Spleen (tissue), 11 donors: ENCODE results near the gene BTD. TPM values are rescaled to one million over a fixed set of nuclear protein-coding genes. Genes with fewer than 3 reads are reported as not detected.

Experiments used
- DNase-seq: peaks from one replicate; pipeline ENCODE4 v3.0.0-alpha.2; 2020
- H3K27ac ChIP-seq, 8 donors: fragments of 200-600 bp; sonication (generic) in 7 of 8; 1 replicate in 4 of 8; 2 replicates in 4 of 8; pipeline versions ENCODE4 v1.5.0 to v1.8.0; 2016 to 2021; ENCODE audit warnings: inconsistent platforms in 4 of 8, mild to moderate bottlenecking in 4 of 8, moderate library complexity in 1 of 8
- H3K27me3 ChIP-seq, 7 donors: fragments of 200-600 bp; sonication (generic) in 6 of 7; replicated peaks in 1 of 7; 1 replicate in 4 of 7; 2 replicates in 3 of 7; pipeline versions ENCODE4 v1.5.0 to v1.8.0; 2016 to 2021; ENCODE audit warnings: inconsistent platforms in 3 of 7, mild to moderate bottlenecking in 1 of 7
- H3K36me3 ChIP-seq, 6 donors: fragments of 200-600 bp; sonication (generic) in 5 of 6; 1 replicate in 4 of 6; 2 replicates in 2 of 6; pipeline versions ENCODE4 v1.5.0 to v1.8.0; 2016 to 2021; ENCODE audit warnings: inconsistent platforms in 2 of 6
- H3K4me1 ChIP-seq, 6 donors: fragments of 200-600 bp; sonication (generic) in 5 of 6; 1 replicate in 3 of 6; 2 replicates in 3 of 6; pipeline versions ENCODE4 v1.5.0 to v1.8.0; 2016 to 2021; ENCODE audit warnings: inconsistent platforms in 3 of 6
- H3K4me3 ChIP-seq, 8 donors: fragments of 200-600 bp; sonication (generic) in 7 of 8; 1 replicate in 4 of 8; 2 replicates in 4 of 8; pipeline versions ENCODE4 v1.5.0 to v1.8.0; 2016 to 2021; ENCODE audit warnings: inconsistent platforms in 4 of 8, mild to moderate bottlenecking in 4 of 8, moderate library complexity in 2 of 8
- H3K9me3 ChIP-seq, 8 donors: fragments of 200-600 bp; sonication (generic) in 7 of 8; 1 replicate in 4 of 8; 2 replicates in 4 of 8; pipeline versions ENCODE4 v1.5.0 to v1.8.0; 2016 to 2021; ENCODE audit warnings: inconsistent platforms in 4 of 8
- CTCF ChIP-seq, 11 experiments: fragments of 200-600 bp in 7 of 11; fragments of 450-650 bp in 4 of 11; sonication (generic) in 4 of 11; IDR thresholded peaks in 8 of 11; conservative IDR thresholded peaks in 3 of 11; 1 replicate in 7 of 11; 2 replicates in 4 of 11; pipeline versions ENCODE4 v1.4.0 to v1.8.0; 2016 to 2021; ENCODE audit warnings: antibody characterized with exemption in 11 of 11, inconsistent platforms in 4 of 11, mild to moderate bottlenecking in 1 of 11
- POLR2A ChIP-seq, 3 donors: fragments of 450-650 bp; IDR thresholded peaks; one replicate each; pipeline ENCODE4 v1.5.1; 2017; ENCODE audit warnings: antibody characterized with exemption in 3 of 3, mild to moderate bottlenecking in 1 of 3
- POLR2AphosphoS5 ChIP-seq, 3 donors: sonication (generic); formaldehyde crosslinking; IDR thresholded peaks; one replicate each; pipeline ENCODE4 v1.5.1; 2017; ENCODE audit warnings: antibody characterized with exemption in 3 of 3
- WGBS, 5 donors: extraction: QIAGEN DNeasy Blood & Tissue Kit in 3 of 5; methylation state at CpG; one replicate each; pipeline versions ENCODE4 v1.1.5 to v1.1.7; 2013 to 2018; 5-methylcytosine and 5-hydroxymethylcytosine counted together
- intact Hi-C: fragments of 100-400 bp; cut with DNase I; formaldehyde crosslinking; loops from one replicate; pipeline ENCODE4 v1.15.0; 2023; ENCODE audit warnings: low total_unique reads
- polyA plus RNA-seq, 3 donors: library from polyadenylated mRNA; stranded (reverse); fragments of 200-250 nt; gene quantifications; one replicate each; pipeline ENCODE4 v1.2.1, GENCODE V29; 2013
- total RNA-seq, 7 donors: library from RNA; depleted of rRNA in 3 of 7; stranded (reverse); fragments of >200 nt in 3 of 7; fragmentation: NEBNext Ultra II Directional in 4 of 7; extraction: Animal tissue kit (Norgen Biotek cat#: 25700) in 4 of 7; gene quantifications; one replicate each; pipeline versions ENCODE4 v1.1.0 to v1.2.1, GENCODE V29; 2016 to 2021
- donor health status: healthy with polysubstance abuse.
- donor health status: DM: no; HTN: no; CAD: no; lungs with moderate emphysema.
- donor health status: DM: no; HTN: no; CAD: no.
- donor health status: Bipolar disorder and iron deficiency.
- donor health status: healthy.
- donor health status: DM: no; HTN: no; CAD: no.
- donor health status: DM: yes; HTN: yes; CAD: no.

Gene BTD
- total and polyA plus RNA-seq, 10 donors: 3.9 to 43.7 (median 20.4) TPM

DNA sequence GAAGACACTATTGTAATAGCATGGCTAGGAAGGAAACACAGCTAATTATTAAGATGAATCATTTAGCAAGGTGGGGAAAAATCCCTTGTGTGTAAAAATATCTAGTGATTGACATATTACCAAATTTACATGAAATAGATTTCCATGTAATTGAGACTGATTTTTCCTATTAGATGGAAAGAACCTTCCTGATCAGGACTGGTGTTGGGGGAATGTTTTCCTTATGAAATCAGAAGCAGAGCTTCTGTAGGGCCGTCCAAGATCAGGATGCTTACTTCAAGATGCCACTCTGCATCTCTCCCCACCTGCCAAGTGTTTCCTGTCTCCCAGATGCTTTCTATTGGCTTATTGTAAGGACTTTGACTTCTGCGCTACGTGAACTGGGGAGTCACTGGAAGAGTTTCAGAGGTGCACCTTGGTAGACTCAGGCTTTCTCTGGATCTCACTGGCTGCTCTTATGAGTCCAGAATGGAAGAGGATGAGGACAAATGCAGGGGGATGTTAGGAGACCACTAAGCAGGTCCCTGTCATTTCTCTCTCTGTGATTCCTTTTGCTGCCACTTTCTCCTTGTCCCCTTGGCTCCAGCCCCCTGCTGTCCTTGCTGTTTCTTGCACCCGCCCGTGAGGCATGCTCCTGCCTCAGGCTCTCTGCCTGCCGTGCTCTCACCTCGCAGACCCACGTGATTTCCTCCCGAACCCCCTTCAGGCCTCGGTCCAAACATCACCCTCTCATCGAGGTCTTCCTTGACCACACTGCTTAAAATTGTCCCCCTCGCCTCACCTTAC is 30.1 kb downstream of the BTD start:
- Histone ChIP-seq H3K4me3 (no peak overlapping the region), H3K27me3 (no peaks in the 10 kb centered on the region), H3K4me1 (peaks cover 7 to 56% (median 35%) of the 10 kb centered on the region in 6 donors), H3K27ac (peak overlapping the region in 5 of 8 donors; percentile 29 to 76 (median 71)), H3K9me3 (no peaks in the 10 kb centered on the region), H3K36me3 (no peaks in the 10 kb centered on the region)
- TF ChIP-seq POLR2A (IDR thresholded peaks at IDR 0.05) (no peak), POLR2AphosphoS5 (IDR thresholded peaks at IDR 0.05) (no peak)
- intact Hi-C loops: loop anchor here (10.0 kb wide), 1 partner anchor 543 kb away; the partner anchor contains the start of gene GALNT15
- no peak for DNase-seq
- 87 to 89% (median 88%) methylated on average over 12 of the region's 12 CpGs for WGBS, 5 donors

DNA sequence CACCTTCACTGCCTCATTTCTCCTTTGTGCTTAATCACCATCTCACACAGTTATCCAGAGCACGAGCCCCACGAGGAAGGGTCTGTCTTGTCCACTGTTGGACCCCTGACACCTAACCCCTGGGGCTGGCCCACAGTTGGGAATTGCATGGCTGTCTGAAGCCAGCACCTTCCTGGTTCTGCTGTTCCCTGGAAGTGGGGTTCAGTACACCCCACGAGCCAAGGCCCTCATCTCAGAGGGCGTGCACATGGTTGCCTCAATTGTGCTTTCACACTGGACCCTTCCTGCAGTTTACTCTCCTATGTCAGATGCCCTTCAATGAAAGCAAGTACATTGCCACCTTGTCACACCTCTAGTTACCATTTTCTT is 30.7 kb downstream of the BTD start:
- intact Hi-C loops: loop anchor here (10.0 kb wide), 1 partner anchor 543 kb away; the partner anchor contains the start of gene GALNT15
- Histone ChIP-seq H3K4me1 (peaks cover 7 to 62% (median 41%) of the 10 kb centered on the region in 6 donors), H3K36me3 (peaks cover 0 to 3% (median 0%) of the 10 kb centered on the region in 6 donors), H3K9me3 (no peaks in the 10 kb centered on the region), H3K27me3 (no peaks in the 10 kb centered on the region), H3K4me3 (no peak overlapping the region), H3K27ac (peak overlapping the region in 2 of 8 donors; percentile 73 to 76)
- TF ChIP-seq CTCF (IDR thresholded peaks at IDR 0.05 in 8 of 11, conservative IDR thresholded peaks at IDR 0.05 in 3 of 11): no peak
- no peak for TF ChIP-seq POLR2AphosphoS5 (IDR thresholded peaks at IDR 0.05)
- TF ChIP-seq POLR2A (IDR thresholded peaks at IDR 0.05): no peak
- 95 to 97% (median 96%) methylated on average over 4 of the region's 4 CpGs for WGBS, 5 donors
- no peak for DNase-seq

DNA sequence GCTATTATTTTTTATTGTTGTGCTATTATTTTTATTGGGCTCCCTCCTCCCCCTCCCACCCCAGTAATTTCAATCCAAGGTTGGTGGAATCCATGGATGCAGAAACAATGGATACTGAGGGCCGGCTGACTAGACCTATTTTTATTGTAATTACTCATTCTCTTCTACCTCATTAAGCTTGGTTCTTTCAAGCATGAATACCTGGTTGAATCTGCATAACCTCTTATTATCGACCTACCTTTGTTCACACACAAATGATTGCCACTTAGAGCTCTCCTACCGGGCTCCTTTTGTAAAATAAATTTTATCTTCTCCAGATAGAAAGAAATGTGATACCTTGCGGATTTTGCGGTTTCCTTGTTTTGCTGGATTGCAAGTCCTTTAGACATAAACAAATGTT is 31.6 kb downstream of the BTD start:
- intact Hi-C loops: loop anchor here (10.0 kb wide), 1 partner anchor 542 kb away; the partner anchor contains the start of gene GALNT15
- WGBS, 5 donors: 88 to 93% (median 90%) methylated on average over 5 of the region's 5 CpGs
- no peaks in the 10 kb centered on the region for H3K27me3 ChIP-seq
- DNase-seq: no peak
- H3K4me1 ChIP-seq: peaks cover 7 to 71% (median 45%) of the 10 kb centered on the region in 6 donors
- H3K9me3 ChIP-seq: no peaks in the 10 kb centered on the region
- TF ChIP-seq POLR2AphosphoS5 (IDR thresholded peaks at IDR 0.05) (no peak), POLR2A (IDR thresholded peaks at IDR 0.05) (no peak), CTCF (IDR thresholded peaks at IDR 0.05 in 8 of 11, conservative IDR thresholded peaks at IDR 0.05 in 3 of 11) (no peak)
- no peak overlapping the region for H3K27ac ChIP-seq
- no peak overlapping the region for H3K4me3 ChIP-seq
- H3K36me3 ChIP-seq: peaks cover 0 to 4% (median 0%) of the 10 kb centered on the region in 6 donors

DNA sequence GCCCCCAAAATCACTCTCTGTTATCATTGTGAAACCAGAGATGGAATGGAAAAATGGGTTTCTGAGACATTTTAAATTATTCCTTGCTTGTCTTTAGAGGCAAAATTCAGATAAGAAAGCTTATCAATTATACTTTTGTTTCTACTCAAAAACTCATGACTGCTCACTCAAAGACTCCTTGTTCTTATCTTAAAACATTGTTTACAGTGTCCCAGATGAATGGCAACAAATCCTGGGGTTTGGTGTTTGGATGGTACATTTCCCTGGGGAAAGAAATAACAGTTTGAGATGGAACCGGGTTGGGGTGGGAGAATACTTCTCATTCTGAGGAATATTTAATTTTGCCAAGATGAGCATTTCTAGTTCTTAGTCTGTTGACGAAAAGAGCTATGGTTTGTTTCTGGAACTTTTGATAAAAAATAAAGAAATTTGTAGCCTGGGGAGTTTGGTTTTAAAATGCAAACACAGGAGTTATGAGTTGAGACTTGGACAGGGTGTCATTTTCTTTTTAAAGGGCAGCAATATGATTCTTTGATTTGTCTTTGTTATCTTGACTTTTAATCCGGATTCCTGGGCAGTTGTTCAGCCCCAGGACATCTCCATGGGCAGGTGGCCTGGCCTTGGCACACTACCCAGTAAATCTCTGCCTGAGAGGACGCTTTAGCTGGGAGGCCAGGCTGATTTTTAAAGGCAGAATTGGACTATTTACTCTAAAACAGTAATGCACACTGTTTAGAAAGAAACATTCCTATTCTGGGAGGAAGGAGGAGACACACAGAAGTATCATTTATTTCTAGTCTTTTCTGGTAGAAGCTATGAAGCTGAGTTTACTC is 32.4 kb downstream of the BTD start:
- no peaks in the 10 kb centered on the region for H3K27me3 ChIP-seq
- peaks cover 7 to 73% (median 45%) of the 10 kb centered on the region in 6 donors for H3K4me1 ChIP-seq
- WGBS, 5 donors: 48 to 65% (median 58%) methylated on average over 4 of the region's 4 CpGs
- no peaks in the 10 kb centered on the region for H3K9me3 ChIP-seq
- no peak overlapping the region for H3K4me3 ChIP-seq
- DNase-seq: no peak
- peaks cover 0 to 4% (median 0%) of the 10 kb centered on the region in 6 donors for H3K36me3 ChIP-seq
- TF ChIP-seq CTCF (IDR thresholded peaks at IDR 0.05 in 8 of 11, conservative IDR thresholded peaks at IDR 0.05 in 3 of 11) (no peak), POLR2AphosphoS5 (IDR thresholded peaks at IDR 0.05) (no peak), POLR2A (IDR thresholded peaks at IDR 0.05) (no peak)
- H3K27ac ChIP-seq: peak overlapping the region in 6 of 8 donors; percentile 3 to 82 (median 36)
- intact Hi-C loops: loop anchor here (10.0 kb wide), 1 partner anchor 541 kb away; the partner anchor contains the start of gene GALNT15
